Raji (cell line): ENCODE results near the gene ULK2.

ENCODE experiments used
- POLR2A ChIP-seq: IDR thresholded peaks from 2 replicates; pipeline ENCODE4 v1.6.1; 2011; ENCODE audit warnings: low read depth, low read length, control low read depth; ENCODE audit not compliant: insufficient read depth

ULK2 gene

GRCh38 chr17:19731626-19732025, 136.1 kb downstream of the ULK2 start:
- no peak for TF ChIP-seq POLR2A

- no peak for TF ChIP-seq POLR2A
Measured at GRCh38 chr17:19730843-19731242, 136.9 kb downstream of the ULK2 start.

- TF ChIP-seq POLR2A, result no peak
Measured at GRCh38 chr17:19729900-19730299, 137.8 kb downstream of the ULK2 start.

GRCh38 chr17:19728084-19728495, 139.6 kb downstream of the ULK2 start:
- TF ChIP-seq POLR2A, result no peak

GRCh38 chr17:19727501-19728078, 140.1 kb downstream of the ULK2 start:
- no peak for TF ChIP-seq POLR2A

- TF ChIP-seq POLR2A, result no peak
Measured at GRCh38 chr17:19726631-19727376, 140.9 kb downstream of the ULK2 start.

- TF ChIP-seq POLR2A, result no peak
Measured at GRCh38 chr17:19725486-19725885, 142.2 kb downstream of the ULK2 start.

- TF ChIP-seq POLR2A, result no peak
Measured at GRCh38 chr17:19724501-19725420, 143.0 kb downstream of the ULK2 start.

GRCh38 chr17:19723964-19724363, 143.8 kb downstream of the ULK2 start:
- no peak for TF ChIP-seq POLR2A
